Tibial artery (tissue), 4 donors: ENCODE results near the gene IL1RAPL2.

Source experiments
- DNase-seq, 2 donors: peaks; one replicate each; pipeline ENCODE4 v3.0.0-alpha.2; 2019
- H3K27ac ChIP-seq, 2 donors: fragments of 200-600 bp; sonication (generic) in 1 of 2; 1 replicate in 1 of 2; 2 replicates in 1 of 2; pipeline ENCODE4 v1.5.1; 2018 to 2019; ENCODE audit warnings: mild to moderate bottlenecking in 1 of 2
- H3K27me3 ChIP-seq, 2 donors: fragments of 200-600 bp; sonication (generic) in 1 of 2; one replicate each; pipeline versions ENCODE4 v1.5.1 to v1.6.0; 2016 to 2019
- H3K36me3 ChIP-seq, 3 donors: fragments of 200-600 bp; sonication (generic) in 2 of 3; one replicate each; pipeline ENCODE4 v1.5.1; 2016 to 2019; ENCODE audit warnings: mild to moderate bottlenecking in 2 of 3
- H3K4me1 ChIP-seq, 4 donors: fragments of 200-600 bp; sonication (generic) in 2 of 4; 1 replicate in 3 of 4; 2 replicates in 1 of 4; pipeline ENCODE4 v1.5.1; 2016 to 2019
- H3K4me3 ChIP-seq, 2 donors: fragments of 200-600 bp; sonication (generic) in 1 of 2; 1 replicate in 1 of 2; 2 replicates in 1 of 2; pipeline ENCODE4 v1.5.1; 2018 to 2019; ENCODE audit warnings: mild to moderate bottlenecking in 2 of 2
- H3K9me3 ChIP-seq, 3 donors: fragments of 200-600 bp; sonication (generic) in 1 of 3; one replicate each; pipeline ENCODE4 v1.5.1; 2016 to 2019
- intact Hi-C: fragments of 100-400 bp; cut with DNase I; formaldehyde crosslinking; loops from one replicate; pipeline ENCODE4 v1.15.0; 2023; ENCODE audit warnings: low total_unique reads
- TF ChIP-seq, protein P1 (sequence below), 2 experiments: fragments of 200-600 bp in 1 of 2; fragments of 450-650 bp in 1 of 2; IDR thresholded peaks; one replicate each; pipeline ENCODE4 v1.5.1; 2017 to 2019; ENCODE audit warnings: antibody characterized with exemption in 2 of 2, mild to moderate bottlenecking in 1 of 2, moderate library complexity in 1 of 2

IL1RAPL2 gene

DNA sequence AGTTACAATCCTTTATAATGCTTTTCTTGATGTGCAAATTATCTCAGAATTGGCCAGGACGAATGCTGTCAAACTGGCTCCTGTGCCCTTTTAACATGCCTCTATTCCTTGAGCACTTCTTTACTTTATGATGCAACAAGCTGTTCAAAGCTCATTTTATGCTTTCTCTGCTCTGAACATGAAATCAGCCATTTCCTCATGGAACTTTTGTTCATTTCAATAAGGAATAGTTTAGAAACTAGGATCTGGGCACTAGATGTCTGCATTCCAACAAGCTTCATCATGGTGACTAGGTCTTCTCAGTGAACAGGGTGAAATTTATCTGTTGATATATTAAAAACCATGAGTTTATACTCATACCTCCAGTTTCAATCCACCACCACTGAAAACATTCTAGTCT, 741.8 kb downstream of the IL1RAPL2 start:
- TF ChIP-seq, protein P1, sequence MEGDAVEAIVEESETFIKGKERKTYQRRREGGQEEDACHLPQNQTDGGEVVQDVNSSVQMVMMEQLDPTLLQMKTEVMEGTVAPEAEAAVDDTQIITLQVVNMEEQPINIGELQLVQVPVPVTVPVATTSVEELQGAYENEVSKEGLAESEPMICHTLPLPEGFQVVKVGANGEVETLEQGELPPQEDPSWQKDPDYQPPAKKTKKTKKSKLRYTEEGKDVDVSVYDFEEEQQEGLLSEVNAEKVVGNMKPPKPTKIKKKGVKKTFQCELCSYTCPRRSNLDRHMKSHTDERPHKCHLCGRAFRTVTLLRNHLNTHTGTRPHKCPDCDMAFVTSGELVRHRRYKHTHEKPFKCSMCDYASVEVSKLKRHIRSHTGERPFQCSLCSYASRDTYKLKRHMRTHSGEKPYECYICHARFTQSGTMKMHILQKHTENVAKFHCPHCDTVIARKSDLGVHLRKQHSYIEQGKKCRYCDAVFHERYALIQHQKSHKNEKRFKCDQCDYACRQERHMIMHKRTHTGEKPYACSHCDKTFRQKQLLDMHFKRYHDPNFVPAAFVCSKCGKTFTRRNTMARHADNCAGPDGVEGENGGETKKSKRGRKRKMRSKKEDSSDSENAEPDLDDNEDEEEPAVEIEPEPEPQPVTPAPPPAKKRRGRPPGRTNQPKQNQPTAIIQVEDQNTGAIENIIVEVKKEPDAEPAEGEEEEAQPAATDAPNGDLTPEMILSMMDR (IDR thresholded peaks at IDR 0.05), result no peak
- no peaks in the 10 kb centered on the region for H3K27me3 ChIP-seq
- no peak overlapping the region for H3K4me3 ChIP-seq
- H3K4me1 ChIP-seq, result no peaks in the 10 kb centered on the region
- no peaks in the 10 kb centered on the region for H3K36me3 ChIP-seq
- no peaks in the 10 kb centered on the region for H3K9me3 ChIP-seq
- intact Hi-C loops, result no loop called here
- DNase-seq, result no peak
- H3K27ac ChIP-seq, result no peak overlapping the region

GRCh38 chrX:105313596-105313995, 747.6 kb downstream of the IL1RAPL2 start:
- intact Hi-C loops, result no loop called here
- H3K4me3 ChIP-seq, result no peak overlapping the region
- H3K4me1 ChIP-seq, result no peaks in the 10 kb centered on the region
- TF ChIP-seq, protein P1 (IDR thresholded peaks at IDR 0.05), result no peak
- DNase-seq, result no peak
- no peak overlapping the region for H3K27ac ChIP-seq
- H3K36me3 ChIP-seq, result no peaks in the 10 kb centered on the region
- no peaks in the 10 kb centered on the region for H3K27me3 ChIP-seq
- H3K9me3 ChIP-seq, result no peaks in the 10 kb centered on the region

DNA sequence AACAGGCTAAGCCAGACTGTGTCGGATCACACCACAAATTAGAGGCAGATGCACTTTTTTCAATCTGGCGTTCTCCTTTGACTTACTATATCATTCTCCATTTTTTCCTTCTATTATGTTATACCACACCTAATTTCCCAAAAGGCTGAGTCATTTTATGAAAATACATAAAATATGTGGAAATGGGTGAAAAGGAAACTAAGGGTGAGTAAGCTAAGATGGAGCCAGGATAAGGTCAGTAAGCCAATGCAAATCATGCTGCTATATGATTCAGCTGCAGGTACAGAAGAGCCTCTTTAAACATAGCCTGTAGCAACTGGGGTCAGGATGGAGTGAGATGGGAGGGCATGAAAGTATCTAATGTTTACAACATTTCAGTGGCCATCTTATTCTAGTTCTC, 748.5 kb downstream of the IL1RAPL2 start:
- H3K4me1 ChIP-seq, result no peaks in the 10 kb centered on the region
- no peak overlapping the region for H3K4me3 ChIP-seq
- no peak overlapping the region for H3K27ac ChIP-seq
- intact Hi-C loops, result no loop called here
- H3K36me3 ChIP-seq, result no peaks in the 10 kb centered on the region
- no peaks in the 10 kb centered on the region for H3K27me3 ChIP-seq
- TF ChIP-seq, protein P1 (IDR thresholded peaks at IDR 0.05), result no peak
- H3K9me3 ChIP-seq, result no peaks in the 10 kb centered on the region
- DNase-seq, result no peak

DNA sequence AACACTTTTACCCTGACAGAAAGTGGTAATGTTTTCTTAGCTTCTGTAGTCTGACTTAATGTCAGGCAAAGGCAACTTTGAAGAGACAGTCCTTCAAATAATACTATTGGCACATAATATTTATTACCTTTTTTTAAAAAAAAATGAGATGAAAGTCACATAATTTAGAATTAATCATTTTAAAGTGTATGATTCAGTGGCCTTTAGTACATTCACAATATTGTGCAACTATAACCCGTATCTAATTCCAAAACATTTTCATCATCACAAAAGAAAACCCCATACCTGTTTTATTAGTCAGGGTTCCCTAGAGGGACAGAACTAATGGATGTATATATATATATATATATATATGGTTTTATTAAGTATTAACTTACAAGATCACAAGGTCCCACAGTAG, 749.2 kb downstream of the IL1RAPL2 start:
- Histone ChIP-seq H3K4me1 (no peaks in the 10 kb centered on the region), H3K36me3 (no peaks in the 10 kb centered on the region), H3K4me3 (no peak overlapping the region), H3K9me3 (no peaks in the 10 kb centered on the region), H3K27me3 (no peaks in the 10 kb centered on the region), H3K27ac (no peak overlapping the region)
- DNase-seq, result no peak
- TF ChIP-seq, protein P1 (IDR thresholded peaks at IDR 0.05), result no peak
- intact Hi-C loops, result no loop called here

DNA sequence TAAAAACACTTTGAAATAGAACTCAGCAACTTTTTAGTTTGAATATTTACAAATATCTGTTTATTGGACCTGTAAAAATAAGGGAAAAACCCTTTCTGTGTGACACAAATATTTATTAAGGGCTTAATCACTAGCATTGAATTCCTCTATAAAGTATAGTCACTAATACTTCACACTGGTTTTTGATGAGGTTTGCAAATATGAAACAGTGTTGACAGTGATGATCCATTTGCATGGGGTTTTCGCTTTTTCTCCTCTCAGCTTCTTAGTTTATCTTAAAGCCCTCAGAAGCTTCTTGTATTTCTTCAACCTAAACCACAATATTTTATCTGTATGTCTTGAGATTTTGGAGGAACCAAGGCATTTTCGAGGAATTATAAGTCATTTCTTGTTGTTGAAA, 751.1 kb downstream of the IL1RAPL2 start:
- intact Hi-C loops, result no loop called here
- no peaks in the 10 kb centered on the region for H3K9me3 ChIP-seq
- no peak for DNase-seq
- H3K36me3 ChIP-seq, result no peaks in the 10 kb centered on the region
- no peaks in the 10 kb centered on the region for H3K27me3 ChIP-seq
- no peak overlapping the region for H3K27ac ChIP-seq
- TF ChIP-seq, protein P1 (IDR thresholded peaks at IDR 0.05), result no peak
- no peak overlapping the region for H3K4me3 ChIP-seq
- H3K4me1 ChIP-seq, result no peaks in the 10 kb centered on the region

GRCh38 chrX:105323928-105324327, 757.9 kb downstream of the IL1RAPL2 start:
- Histone ChIP-seq H3K27ac (no peak overlapping the region), H3K9me3 (no peaks in the 10 kb centered on the region), H3K4me1 (no peaks in the 10 kb centered on the region), H3K4me3 (no peak overlapping the region), H3K36me3 (no peaks in the 10 kb centered on the region), H3K27me3 (no peaks in the 10 kb centered on the region)
- DNase-seq, result no peak
- TF ChIP-seq, protein P1 (IDR thresholded peaks at IDR 0.05), result no peak
- intact Hi-C loops, result no loop called here
